Neuronal stem cell (in vitro differentiated cells): ENCODE results near the gene NEURL4.

Experiments
- DNase-seq: peaks from one replicate; pipeline ENCODE4 v3.0.0-alpha.2; 2013; ENCODE audit warnings: low spot score
- H2AFZ ChIP-seq: one replicate; pipeline ENCODE4 v1.6.1; 2013; ENCODE audit warnings: mild to moderate bottlenecking, low read length, inconsistent platforms
- H2AK5ac ChIP-seq: 2 replicates; pipeline ENCODE4 v1.6.1; 2013; ENCODE audit warnings: low read depth, mild to moderate bottlenecking, inconsistent platforms, low read length, moderate library complexity, mixed read lengths
- H2BK120ac ChIP-seq: 2 replicates; pipeline ENCODE4 v1.6.1; 2013; ENCODE audit warnings: low read depth, mild to moderate bottlenecking, inconsistent platforms, low read length, moderate library complexity, mixed read lengths
- H2BK12ac ChIP-seq: one replicate; pipeline ENCODE4 v1.6.1; 2013; ENCODE audit warnings: low read length, inconsistent platforms
- H2BK15ac ChIP-seq: 2 replicates; pipeline ENCODE4 v1.6.1; 2013; ENCODE audit warnings: mild to moderate bottlenecking, low read length, inconsistent platforms, mixed read lengths
- H2BK5ac ChIP-seq: one replicate; pipeline ENCODE4 v1.6.1; 2013; ENCODE audit warnings: inconsistent platforms, mild to moderate bottlenecking, low read length, moderate library complexity
- H3K14ac ChIP-seq: one replicate; pipeline ENCODE4 v1.6.1; 2013; ENCODE audit warnings: low read length, inconsistent platforms
- H3K18ac ChIP-seq: 2 replicates; pipeline ENCODE4 v1.6.1; 2013; ENCODE audit warnings: low read length, inconsistent platforms
- H3K23ac ChIP-seq: 2 replicates; pipeline ENCODE4 v1.6.1; 2013; ENCODE audit warnings: low read depth, mild to moderate bottlenecking, mixed read lengths, low read length, inconsistent platforms; ENCODE audit not compliant: poor library complexity
- H3K27ac ChIP-seq: replicated peaks from 3 replicates; pipeline ENCODE4 v1.5.1; 2013; ENCODE audit warnings: low read length, inconsistent platforms
- H3K27me3 ChIP-seq, 3 experiments: 2 replicates each; pipeline ENCODE4 v1.6.1; 2013; ENCODE audit warnings: low read length in 3 of 3, mild to moderate bottlenecking in 2 of 3, inconsistent platforms in 1 of 3, low read depth in 1 of 3, mixed read lengths in 1 of 3, moderate library complexity in 1 of 3; ENCODE audit not compliant: control insufficient read depth in 3 of 3, insufficient read depth in 3 of 3
- H3K36me3 ChIP-seq, 2 donors: replicated peaks in 1 of 2; 2 replicates each; pipeline ENCODE4 v1.6.1; 2013; ENCODE audit warnings: low read length in 2 of 2; ENCODE audit not compliant: control insufficient read depth in 2 of 2, insufficient read depth in 2 of 2
- H3K4ac ChIP-seq: 2 replicates; pipeline ENCODE4 v1.6.1; 2013; ENCODE audit warnings: inconsistent platforms, mild to moderate bottlenecking, low read length, moderate library complexity
- H3K4me1 ChIP-seq, 2 donors: 1 replicate in 1 of 2; 2 replicates in 1 of 2; pipeline ENCODE4 v1.6.1; 2013; ENCODE audit warnings: low read length in 2 of 2, low read depth in 1 of 2; ENCODE audit not compliant: control insufficient read depth in 2 of 2, insufficient read depth in 1 of 2
- H3K4me2 ChIP-seq: one replicate; pipeline ENCODE4 v1.6.1; 2013; ENCODE audit warnings: mild to moderate bottlenecking, low read length, inconsistent platforms; ENCODE audit not compliant: insufficient read depth, poor library complexity, severe bottlenecking
- H3K4me3 ChIP-seq, 2 donors: 2 replicates each; pipeline ENCODE4 v1.5.1; 2013; ENCODE audit warnings: low read length in 2 of 2, mild to moderate bottlenecking in 2 of 2, inconsistent platforms in 1 of 2, moderate library complexity in 1 of 2
- H3K79me1 ChIP-seq: one replicate; pipeline ENCODE4 v1.6.1; 2013; ENCODE audit warnings: low read depth, mild to moderate bottlenecking, inconsistent platforms, low read length, moderate library complexity
- H3K9ac ChIP-seq: one replicate; pipeline ENCODE4 v1.6.1; 2013; ENCODE audit warnings: mild to moderate bottlenecking, low read depth, low read length, inconsistent platforms; ENCODE audit not compliant: poor library complexity
- H3K9me3 ChIP-seq, 2 donors: replicated peaks in 1 of 2; 2 replicates each; pipeline versions ENCODE3 to v1.6.1; 2013; ENCODE audit warnings: low read length in 2 of 2, mild to moderate bottlenecking in 2 of 2, inconsistent platforms in 1 of 2, low read depth in 1 of 2, mixed read lengths in 1 of 2, moderate library complexity in 1 of 2; ENCODE audit not compliant: control insufficient read depth in 2 of 2, insufficient read depth in 1 of 2
- H4K8ac ChIP-seq: one replicate; pipeline ENCODE4 v1.6.1; 2013; ENCODE audit warnings: low read depth, mild to moderate bottlenecking, inconsistent platforms, low read length, moderate library complexity
- H4K91ac ChIP-seq: one replicate; pipeline ENCODE4 v1.6.1; 2013; ENCODE audit warnings: low read length, low read depth, mild to moderate bottlenecking, inconsistent platforms; ENCODE audit not compliant: poor library complexity
- WGBS, 2 donors: extraction: QIAGEN DNeasy Blood & Tissue Kit; methylation state at CpG; one replicate each; pipeline ENCODE4 v1.1.7; 2013; ENCODE audit warnings: missing lambda C conversion rate in 2 of 2, mixed read lengths in 1 of 2; ENCODE audit not compliant: insufficient read length in 2 of 2, insufficient replicate concordance in 1 of 2; ENCODE audit errors: extremely low coverage in 2 of 2; 5-methylcytosine and 5-hydroxymethylcytosine counted together

Gene NEURL4

GRCh38 chr17:7293816-7294613 lies 35.1 kb downstream of the NEURL4 start:
- H3K4me3 ChIP-seq = peak overlapping the region; percentile 22 to 48
- no CpG with 5 or more reads among the region's 75 CpGs for WGBS, 2 donors
- H3K4me2 ChIP-seq = peak overlapping the region; percentile 54
- H2AFZ ChIP-seq = peak overlapping the region; percentile 87
- no peak overlapping the region for H3K4ac ChIP-seq
- H3K27ac ChIP-seq = no peak overlapping the region
- H3K27me3 ChIP-seq = peaks cover 10 to 48% (median 44%) of the 10 kb centered on the region in 3 experiments
- H4K8ac ChIP-seq = no peak overlapping the region
- H2BK12ac ChIP-seq = no peak overlapping the region
- peak overlapping the region; percentile 85 for H3K18ac ChIP-seq
- peak overlapping the region; percentile 4 for H2AK5ac ChIP-seq
- H3K14ac ChIP-seq = no peak overlapping the region
- H2BK5ac ChIP-seq = no peak overlapping the region
- no peak overlapping the region for H2BK120ac ChIP-seq
- H3K4me1 ChIP-seq = peaks cover 7 to 22% of the 10 kb centered on the region in 2 donors
- H3K79me1 ChIP-seq = peaks cover 4% of the 10 kb centered on the region
- no peak overlapping the region for H4K91ac ChIP-seq
- H2BK15ac ChIP-seq = peak overlapping the region; percentile 49
- peak overlapping the region; percentile 43 for H3K23ac ChIP-seq
- no peak overlapping the region for H3K9ac ChIP-seq
- no peak for DNase-seq
- H3K9me3 ChIP-seq = peaks cover 0 to 3% of the 10 kb centered on the region in 2 donors
- no peaks in the 10 kb centered on the region for H3K36me3 ChIP-seq

GRCh38 chr17:7293159-7293558 lies 36.0 kb downstream of the NEURL4 start:
- Histone ChIP-seq H4K91ac (no peak overlapping the region), H3K27me3 (peaks cover 10 to 48% (median 44%) of the 10 kb centered on the region in 3 experiments)

DNA sequence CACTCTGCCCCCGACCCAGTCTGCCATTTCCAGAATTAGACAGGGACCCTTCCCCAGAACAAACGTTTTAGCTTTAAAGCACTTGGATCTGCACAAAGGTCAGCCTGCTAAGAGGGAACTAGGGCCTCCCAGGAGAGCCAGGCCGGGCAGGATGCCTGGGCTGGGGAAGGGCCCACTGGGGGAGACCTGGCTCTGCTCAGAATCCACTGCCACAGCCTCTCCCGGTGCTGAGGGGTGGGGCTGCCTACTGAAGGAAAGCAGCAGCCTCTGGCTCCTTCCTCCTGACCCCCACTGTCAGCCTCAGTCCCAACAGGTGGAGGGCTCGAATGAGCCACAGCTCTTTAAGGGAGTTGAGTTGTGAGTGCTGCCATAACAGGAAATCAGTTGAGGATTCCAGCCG lies 36.4 kb downstream of the NEURL4 start:
- Histone ChIP-seq H3K18ac (no peak overlapping the region), H2BK15ac (no peak overlapping the region), H2BK120ac (no peak overlapping the region), H4K8ac (no peak overlapping the region), H3K4me1 (peaks cover 7 to 22% of the 10 kb centered on the region in 2 donors), H2AK5ac (no peak overlapping the region), H2AFZ (no peak overlapping the region), H3K9ac (no peak overlapping the region), H3K4me3 (no peak overlapping the region), H3K79me1 (peaks cover 4% of the 10 kb centered on the region), H4K91ac (no peak overlapping the region), H3K4me2 (no peak overlapping the region), H3K27me3 (peaks cover 10 to 48% (median 44%) of the 10 kb centered on the region in 3 experiments), H2BK5ac (no peak overlapping the region), H2BK12ac (no peak overlapping the region), H3K36me3 (no peaks in the 10 kb centered on the region), H3K14ac (no peak overlapping the region), H3K4ac (no peak overlapping the region), H3K23ac (no peak overlapping the region), H3K9me3 (peaks cover 0 to 3% of the 10 kb centered on the region in 2 donors), H3K27ac (no peak overlapping the region)
- no CpG with 5 or more reads among the region's 6 CpGs for WGBS, 2 donors
- no peak for DNase-seq

More at GRCh38 chr17:7293159-7293558, 36.0 kb downstream of the NEURL4 start:
- H3K79me1 ChIP-seq = peaks cover 4% of the 10 kb centered on the region
- no peak overlapping the region for H2BK5ac ChIP-seq
- no peak overlapping the region for H2AFZ ChIP-seq
- no peak overlapping the region for H2AK5ac ChIP-seq
- H3K36me3 ChIP-seq = no peaks in the 10 kb centered on the region
- H3K23ac ChIP-seq = no peak overlapping the region
- H3K9me3 ChIP-seq = peaks cover 0 to 3% of the 10 kb centered on the region in 2 donors
- H2BK12ac ChIP-seq = no peak overlapping the region
- peaks cover 7 to 22% of the 10 kb centered on the region in 2 donors for H3K4me1 ChIP-seq
- H3K4me3 ChIP-seq = no peak overlapping the region
- H3K18ac ChIP-seq = no peak overlapping the region
- H3K4me2 ChIP-seq = no peak overlapping the region
- H3K14ac ChIP-seq = no peak overlapping the region
- no peak overlapping the region for H2BK15ac ChIP-seq
- H2BK120ac ChIP-seq = no peak overlapping the region
- no peak overlapping the region for H3K27ac ChIP-seq
- no CpG with 5 or more reads among the region's 11 CpGs for WGBS, 2 donors
- H4K8ac ChIP-seq = no peak overlapping the region
- no peak for DNase-seq
- no peak overlapping the region for H3K9ac ChIP-seq
- no peak overlapping the region for H3K4ac ChIP-seq

DNA sequence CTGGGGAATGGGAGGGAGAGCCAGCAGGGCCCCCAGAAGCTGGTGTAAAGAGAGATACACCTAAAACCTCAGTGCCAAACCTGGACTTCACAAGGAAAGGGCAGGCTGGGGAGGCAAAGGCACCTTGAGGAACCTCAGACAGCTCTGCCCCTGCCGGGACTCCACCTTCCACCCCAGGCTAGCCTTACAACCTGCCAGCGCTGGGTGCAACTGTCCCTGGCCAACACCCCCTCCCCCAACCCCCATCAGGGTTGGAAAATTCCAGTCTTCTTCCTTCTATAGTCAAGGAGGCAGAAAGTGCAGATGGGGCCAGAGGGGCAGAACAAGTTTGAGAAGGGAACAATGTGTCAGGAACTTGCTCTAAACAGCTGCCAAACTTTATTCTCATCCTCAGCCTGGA lies 36.9 kb downstream of the NEURL4 start:
- no peak overlapping the region for H3K18ac ChIP-seq
- peaks cover 7 to 22% of the 10 kb centered on the region in 2 donors for H3K4me1 ChIP-seq
- no peak overlapping the region for H3K4me3 ChIP-seq
- no peak overlapping the region for H2BK5ac ChIP-seq
- H3K4me2 ChIP-seq = no peak overlapping the region
- H2AK5ac ChIP-seq = no peak overlapping the region
- no peak overlapping the region for H3K9ac ChIP-seq
- H4K8ac ChIP-seq = no peak overlapping the region
- H3K4ac ChIP-seq = no peak overlapping the region
- H4K91ac ChIP-seq = no peak overlapping the region
- WGBS, 2 donors = no CpG with 5 or more reads among the region's 2 CpGs
- no peak overlapping the region for H2BK15ac ChIP-seq
- no peak overlapping the region for H2BK12ac ChIP-seq
- no peak overlapping the region for H3K14ac ChIP-seq
- peaks cover 0 to 3% of the 10 kb centered on the region in 2 donors for H3K9me3 ChIP-seq
- H3K36me3 ChIP-seq = no peaks in the 10 kb centered on the region
- peaks cover 4% of the 10 kb centered on the region for H3K79me1 ChIP-seq
- H2BK120ac ChIP-seq = no peak overlapping the region
- no peak for DNase-seq
- H3K27ac ChIP-seq = no peak overlapping the region
- H3K27me3 ChIP-seq = peaks cover 10 to 48% (median 44%) of the 10 kb centered on the region in 3 experiments
- no peak overlapping the region for H3K23ac ChIP-seq
- H2AFZ ChIP-seq = no peak overlapping the region
